GM21423 (cell line): Measurements from ENCODE around the gene NOC4L.

ENCODE experiments used
- ATAC-seq: cut with Tn5 transposase; IDR thresholded peaks from one replicate; pipeline ENCODE4 v1.9.1; 2021; ENCODE audit warnings: mild to moderate bottlenecking, moderate library complexity; ENCODE audit not compliant: unreplicated experiment

NOC4L gene

GRCh38 chr12:132178801-132179401 is 34.6 kb downstream of the NOC4L start:
- ATAC-seq, result no peak

- ATAC-seq, result no peak
These were observed 35.4 kb downstream of the NOC4L start for GRCh38 chr12:132179431-132180362.

GRCh38 chr12:132180648-132181546 is 36.6 kb downstream of the NOC4L start:
- ATAC-seq, result no peak

- no peak for ATAC-seq
These were observed 37.4 kb downstream of the NOC4L start for GRCh38 chr12:132181570-132182200.

GRCh38 chr12:132182206-132182710 is 38.0 kb downstream of the NOC4L start:
- ATAC-seq, result no peak

- no peak for ATAC-seq
These were observed 38.6 kb downstream of the NOC4L start for GRCh38 chr12:132182711-132183365.

GRCh38 chr12:132185705-132186104 is 41.4 kb downstream of the NOC4L start:
- ATAC-seq, result no peak

GRCh38 chr12:132186208-132186856 is 42.1 kb downstream of the NOC4L start:
- no peak for ATAC-seq

- ATAC-seq, result no peak
These were observed 42.8 kb downstream of the NOC4L start for GRCh38 chr12:132186857-132187620.

GRCh38 chr12:132187646-132188450 is 43.6 kb downstream of the NOC4L start:
- ATAC-seq, result no peak

GRCh38 chr12:132188451-132188901 is 44.2 kb downstream of the NOC4L start:
- ATAC-seq, result no peak

- no peak for ATAC-seq
These were observed 44.7 kb downstream of the NOC4L start for GRCh38 chr12:132188916-132189325.

GRCh38 chr12:132189378-132190011 is 45.2 kb downstream of the NOC4L start:
- ATAC-seq, result peak; percentile 94

GRCh38 chr12:132190012-132190755 is 45.9 kb downstream of the NOC4L start:
- peak; percentile 18 for ATAC-seq

- ATAC-seq, result no peak
These were observed 46.7 kb downstream of the NOC4L start for GRCh38 chr12:132190834-132191500.
